Gastrocnemius medialis (tissue), 4 donors: ENCODE results near the gene BBS1.

Experiments
- CTCF ChIP-seq, 5 experiments: fragments of 450-650 bp in 3 of 5; fragments of 200-600 bp in 2 of 5; sonication (generic) in 2 of 5; IDR thresholded peaks in 4 of 5; conservative IDR thresholded peaks in 1 of 5; 1 replicate in 4 of 5; 2 replicates in 1 of 5; pipeline ENCODE4 v1.5.1; 2016 to 2019; ENCODE audit warnings: antibody characterized with exemption in 5 of 5, mild to moderate bottlenecking in 3 of 5, moderate library complexity in 3 of 5
- POLR2A ChIP-seq, 2 donors: fragments of 450-650 bp; IDR thresholded peaks; one replicate each; pipeline ENCODE4 v1.6.1; 2017; ENCODE audit warnings: antibody characterized with exemption in 2 of 2, mild to moderate bottlenecking in 2 of 2, moderate library complexity in 2 of 2

GRCh38 chr11:66468691-66469090, 41.7 kb upstream of the BBS1 start:
- no peak for TF ChIP-seq CTCF (IDR thresholded peaks at IDR 0.05 in 4 of 5, conservative IDR thresholded peaks at IDR 0.05 in 1 of 5)
- TF ChIP-seq POLR2A (IDR thresholded peaks at IDR 0.05) = no peak
